H1 (cell line): Measurements from ENCODE around the gene GAR1. TPM values are rescaled to one million over a fixed set of nuclear protein-coding genes. Genes with fewer than 3 reads are reported as not detected.

ENCODE experiments used
- CTCF ChIA-PET: fragments of 300-600 bp; sonication (Branson Sonifier 250); formaldehyde crosslinking; loops from one replicate; lab custom pipeline; 2021; ENCODE audit not compliant: partially characterized antibody; lab: Charles Lee
- POLR2A ChIA-PET: fragments of 300-600 bp; sonication (Branson Sonifier 250); formaldehyde crosslinking; loops from one replicate; lab custom pipeline; 2021; ENCODE audit warnings: inconsistent platforms; ENCODE audit not compliant: partially characterized antibody; lab: Charles Lee
- DNase-seq, 2 experiments: peaks; one replicate each; pipeline versions ENCODE4 v3.0.0 to v3.0.0-alpha.2; 2010 to 2022; ENCODE audit warnings: low spot score in 2 of 2, low read depth in 1 of 2, mixed read lengths in 1 of 2
- FAIRE-seq: peaks from 2 replicates; lab custom pipeline; 2011; peaks lifted over from hg19 to GRCh38; lab: Jason Lieb, UNC
- H2AFZ ChIP-seq: 2 replicates; pipeline ENCODE4 v1.8.1; 2012; ENCODE audit warnings: low read length, inconsistent platforms
- H2AK5ac ChIP-seq: 2 replicates; pipeline ENCODE4 v1.6.1; 2013; ENCODE audit warnings: low read depth, low read length
- H2BK120ac ChIP-seq: replicated peaks from 2 replicates; pipeline ENCODE3; 2013; ENCODE audit warnings: low read depth, low read length, inconsistent platforms
- H2BK12ac ChIP-seq: 2 replicates; pipeline ENCODE4 v1.6.1; 2013; ENCODE audit warnings: low read depth, low read length
- H2BK15ac ChIP-seq: 2 replicates; pipeline ENCODE4 v1.6.1; 2013; ENCODE audit warnings: low read length
- H2BK20ac ChIP-seq: 2 replicates; pipeline ENCODE4 v1.6.1; 2013; ENCODE audit warnings: low read length
- H2BK5ac ChIP-seq: 2 replicates; pipeline ENCODE4 v1.6.1; 2013; ENCODE audit warnings: low read depth, low read length
- H3K14ac ChIP-seq: 2 replicates; pipeline ENCODE4 v1.6.1; 2013; ENCODE audit warnings: inconsistent platforms; ENCODE audit not compliant: insufficient read length
- H3K18ac ChIP-seq: 2 replicates; pipeline ENCODE4 v1.6.1; 2013; ENCODE audit warnings: low read length; ENCODE audit errors: extremely low read depth
- H3K23ac ChIP-seq: 2 replicates; pipeline ENCODE4 v1.6.1; 2013; ENCODE audit warnings: inconsistent platforms; ENCODE audit not compliant: insufficient read length
- H3K23me2 ChIP-seq: 2 replicates; pipeline ENCODE4 v1.6.1; 2013; ENCODE audit warnings: low read depth, low read length
- H3K27ac ChIP-seq: 2 replicates; pipeline ENCODE4 v1.6.1; 2011; ENCODE audit warnings: low read depth, low read length, inconsistent platforms
- H3K27me3 ChIP-seq, 4 experiments: replicated peaks in 1 of 4; 1 replicate in 1 of 4; 2 replicates in 3 of 4; pipeline versions ENCODE4 v1.6.1 to v1.8.1; 2011 to 2013; ENCODE audit warnings: low read length in 3 of 4, mild to moderate bottlenecking in 3 of 4, inconsistent platforms in 2 of 4, mixed read lengths in 2 of 4, moderate library complexity in 1 of 4; ENCODE audit not compliant: control insufficient read depth in 3 of 4, insufficient read depth in 3 of 4; ENCODE audit errors: extremely low read depth in 1 of 4
- H3K36me3 ChIP-seq, 4 experiments: 2 replicates each; pipeline versions ENCODE4 v1.6.1 to v1.8.1; 2011 to 2013; ENCODE audit warnings: mild to moderate bottlenecking in 4 of 4, low read length in 3 of 4, moderate library complexity in 2 of 4, control low read depth in 1 of 4, inconsistent platforms in 1 of 4; ENCODE audit not compliant: insufficient read depth in 4 of 4, control insufficient read depth in 2 of 4
- H3K4ac ChIP-seq: replicated peaks from 2 replicates; pipeline ENCODE3; 2013; ENCODE audit warnings: low read length, low read depth, mixed read lengths, inconsistent platforms; ENCODE audit not compliant: insufficient read length
- H3K4me1 ChIP-seq, 4 experiments: replicated peaks in 1 of 4; 1 replicate in 1 of 4; 2 replicates in 3 of 4; pipeline versions ENCODE4 v1.6.1 to v1.8.1; 2011 to 2013; ENCODE audit warnings: low read length in 3 of 4, inconsistent platforms in 2 of 4, mixed read lengths in 1 of 4; ENCODE audit not compliant: insufficient read depth in 4 of 4, control insufficient read depth in 3 of 4
- H3K4me2 ChIP-seq, 2 experiments: 2 replicates each; pipeline versions ENCODE4 v1.6.1 to v1.8.1; 2011 to 2013; ENCODE audit warnings: low read depth in 2 of 2, low read length in 2 of 2, control low read depth in 1 of 2, inconsistent platforms in 1 of 2, mild to moderate bottlenecking in 1 of 2; ENCODE audit not compliant: insufficient read depth in 1 of 2
- H3K4me3 ChIP-seq, 4 experiments: fragments of 200-600, 300-600 bp in 1 of 4; sonication (generic), shearing (Covaris generic), sonication (Bioruptor Twin) in 1 of 4; 2 replicates each; pipeline versions ENCODE4 v1.5.1 to v1.8.1; 2011 to 2016; ENCODE audit warnings: low read length in 4 of 4, low read depth in 3 of 4, control low read depth in 2 of 4, inconsistent platforms in 2 of 4, mild to moderate bottlenecking in 2 of 4, mixed read lengths in 1 of 4, moderate library complexity in 1 of 4; ENCODE audit not compliant: insufficient read depth in 2 of 4; ENCODE audit errors: extremely low read depth in 1 of 4
- H3K56ac ChIP-seq: replicated peaks from 2 replicates; pipeline ENCODE3; 2013; ENCODE audit warnings: low read depth, mild to moderate bottlenecking, mixed read lengths, low read length, inconsistent platforms; ENCODE audit not compliant: insufficient read length
- H3K79me1 ChIP-seq: 2 replicates; pipeline ENCODE4 v1.6.1; 2013; ENCODE audit warnings: low read depth, low read length, control low read depth
- H3K79me2 ChIP-seq, 2 experiments: 2 replicates each; pipeline versions ENCODE4 v1.6.1 to v1.8.1; 2012 to 2013; ENCODE audit warnings: low read length in 2 of 2, mild to moderate bottlenecking in 2 of 2, inconsistent platforms in 1 of 2; ENCODE audit not compliant: insufficient read depth in 2 of 2, control insufficient read depth in 1 of 2
- H3K9ac ChIP-seq, 4 experiments: replicated peaks in 1 of 4; 1 replicate in 1 of 4; 2 replicates in 3 of 4; pipeline versions ENCODE4 v1.6.1 to v1.8.1; 2011 to 2013; ENCODE audit warnings: low read depth in 3 of 4, low read length in 3 of 4, control low read depth in 2 of 4, mild to moderate bottlenecking in 2 of 4, moderate library complexity in 2 of 4, inconsistent platforms in 1 of 4; ENCODE audit errors: extremely low read depth in 1 of 4
- H3K9me3 ChIP-seq, 2 experiments: 2 replicates each; pipeline versions ENCODE4 v1.6.1 to v1.8.1; 2012 to 2013; ENCODE audit warnings: mild to moderate bottlenecking in 2 of 2, moderate library complexity in 2 of 2, control low read depth in 1 of 2, inconsistent platforms in 1 of 2, low read depth in 1 of 2, low read length in 1 of 2, mixed read lengths in 1 of 2; ENCODE audit not compliant: insufficient read depth in 2 of 2
- H4K20me1 ChIP-seq, 2 experiments: replicated peaks in 1 of 2; 2 replicates each; pipeline versions ENCODE3 to v1.8.1; 2011 to 2013; ENCODE audit warnings: inconsistent platforms in 2 of 2, low read length in 2 of 2, mild to moderate bottlenecking in 1 of 2; ENCODE audit not compliant: insufficient read depth in 2 of 2, control insufficient read depth in 1 of 2
- H4K5ac ChIP-seq: 2 replicates; pipeline ENCODE4 v1.6.1; 2013; ENCODE audit warnings: low read length, low read depth, mixed read lengths, inconsistent platforms; ENCODE audit not compliant: insufficient read length
- H4K8ac ChIP-seq: 2 replicates; pipeline ENCODE4 v1.8.0; 2013; ENCODE audit warnings: mild to moderate bottlenecking, moderate library complexity, low read length, inconsistent platforms; ENCODE audit not compliant: insufficient read depth; ENCODE audit errors: extremely low read depth
- H4K91ac ChIP-seq: replicated peaks from 2 replicates; pipeline ENCODE3; 2013; ENCODE audit warnings: low read length, mixed read lengths, inconsistent platforms; ENCODE audit not compliant: insufficient read length
- CTCF ChIP-seq, 3 experiments: IDR thresholded peaks; 1 replicate in 2 of 3; 2 replicates in 1 of 3; pipeline versions ENCODE4 v1.5.1 to v1.6.1; 2011; ENCODE audit warnings: low read length in 3 of 3, mild to moderate bottlenecking in 3 of 3, inconsistent platforms in 2 of 3, low read depth in 1 of 3, moderate library complexity in 1 of 3; ENCODE audit not compliant: insufficient read depth in 1 of 3; ENCODE audit errors: control extremely low read depth in 1 of 3
- GABPA ChIP-seq: IDR thresholded peaks from 2 replicates; pipeline ENCODE4 v1.6.1; 2011; ENCODE audit warnings: mild to moderate bottlenecking, low read length, moderate library complexity, borderline replicate concordance; ENCODE audit not compliant: insufficient read depth
- JUN ChIP-seq: IDR thresholded peaks from 2 replicates; pipeline ENCODE4 v1.6.1; 2011; ENCODE audit warnings: low read depth, mild to moderate bottlenecking, improper control_type of control experiment, low read length
- RAD21 ChIP-seq, 2 experiments: IDR thresholded peaks in 1 of 2; conservative IDR thresholded peaks in 1 of 2; 2 replicates each; pipeline ENCODE4 v1.6.1; 2011; ENCODE audit warnings: low read depth in 2 of 2, low read length in 2 of 2, improper control_type of control experiment in 1 of 2, inconsistent platforms in 1 of 2, mild to moderate bottlenecking in 1 of 2, moderate library complexity in 1 of 2
- TAF7 ChIP-seq: optimal IDR thresholded peaks from 2 replicates; pipeline ENCODE3; 2011; ENCODE audit warnings: low read depth, mild to moderate bottlenecking, inconsistent platforms, low read length, moderate library complexity, borderline replicate concordance
- polyA plus RNA-seq, 7 experiments: library from polyadenylated mRNA; depleted of rRNA in 3 of 7; stranded (reverse) in 5 of 7; unstranded in 2 of 7; fragments of >200 nt in 5 of 7; fragments of 200-250 nt in 2 of 7; gene quantifications; 1 replicate in 5 of 7; 2 replicates in 1 of 7; 4 replicates in 1 of 7; pipeline versions ENCODE4 v1.2.1 to v1.2.3, GENCODE V29; 2011 to 2013; ENCODE audit warnings: missing spikeins in 2 of 7, mixed read lengths in 2 of 7
- total RNA-seq: library from RNA; stranded (reverse); fragmentation: NEBNext Ultra II Directional; extraction: Animal tissue kit (Norgen Biotek cat#: 25700); gene quantifications from 2 replicates; pipeline ENCODE4 v1.2.1, GENCODE V29; 2021
- TF ChIP-seq, protein P1 (sequence below): IDR thresholded peaks from 2 replicates; pipeline ENCODE4 v1.6.1; 2012; ENCODE audit warnings: low read length, inconsistent platforms

GAR1 gene
- total and polyA plus RNA-seq, 2 of the 8 experiments (the other 6 are each of a cell fraction or from before 2014, with no cell fraction given), result 14.5 to 37.5 TPM

- H4K5ac ChIP-seq, result no peak overlapping the region
- no peaks in the 10 kb centered on the region for H3K36me3 ChIP-seq
- no peak overlapping the region for H3K23ac ChIP-seq
- no peak overlapping the region for H2BK12ac ChIP-seq
- no peaks in the 10 kb centered on the region for H3K79me2 ChIP-seq
- no peak overlapping the region for H4K8ac ChIP-seq
- H3K56ac ChIP-seq, result no peak overlapping the region
- H4K20me1 ChIP-seq, result no peaks in the 10 kb centered on the region
- DNase-seq, result no peak
- no peaks in the 10 kb centered on the region for H3K79me1 ChIP-seq
- ChIA-PET POLR2A (no interaction called here), CTCF (no interaction called here)
- no peak overlapping the region for H2BK15ac ChIP-seq
- no peak overlapping the region for H2BK120ac ChIP-seq
- H3K4ac ChIP-seq, result no peak overlapping the region
- no peak overlapping the region for H3K27ac ChIP-seq
- no peaks in the 10 kb centered on the region for H3K27me3 ChIP-seq
- no peak overlapping the region for H3K4me2 ChIP-seq
- no peak overlapping the region for H3K18ac ChIP-seq
- no peak overlapping the region for H3K4me3 ChIP-seq
- H2AFZ ChIP-seq, result no peak overlapping the region
- H2BK20ac ChIP-seq, result no peak overlapping the region
- H3K9ac ChIP-seq, result no peak overlapping the region
- FAIRE-seq, result no peak
- peaks cover 0 to 3% of the 10 kb centered on the region in 2 experiments; a peak in 2 of 4 replicates for H3K9me3 ChIP-seq
- no peak overlapping the region for H2AK5ac ChIP-seq
- no peak overlapping the region for H2BK5ac ChIP-seq
- H4K91ac ChIP-seq, result no peak overlapping the region
- no peaks in the 10 kb centered on the region for H3K4me1 ChIP-seq
- H3K14ac ChIP-seq, result no peak overlapping the region
- no peaks in the 10 kb centered on the region for H3K23me2 ChIP-seq
- TF ChIP-seq RAD21 (IDR thresholded peaks at IDR 0.05 in 1 of 2, conservative IDR thresholded peaks at IDR 0.05 in 1 of 2; ENCODE audit: low read depth in 2 of 2, low read length in 2 of 2) (0 out of 4 replicates have a peak, but pooled peaks of 1 of the 2 experiments have one; percentile 7), TAF7 (no peak), JUN (no peak), CTCF (IDR thresholded peaks at IDR 0.05; ENCODE audit: control extremely low read depth in 1 of 3, insufficient read depth in 1 of 3, low read depth in 1 of 3, low read length in 3 of 3) (peak in 1 of 3 experiments; percentile 15; a peak in 1 of 4 replicates), GABPA (no peak)
- TF ChIP-seq, protein P1, sequence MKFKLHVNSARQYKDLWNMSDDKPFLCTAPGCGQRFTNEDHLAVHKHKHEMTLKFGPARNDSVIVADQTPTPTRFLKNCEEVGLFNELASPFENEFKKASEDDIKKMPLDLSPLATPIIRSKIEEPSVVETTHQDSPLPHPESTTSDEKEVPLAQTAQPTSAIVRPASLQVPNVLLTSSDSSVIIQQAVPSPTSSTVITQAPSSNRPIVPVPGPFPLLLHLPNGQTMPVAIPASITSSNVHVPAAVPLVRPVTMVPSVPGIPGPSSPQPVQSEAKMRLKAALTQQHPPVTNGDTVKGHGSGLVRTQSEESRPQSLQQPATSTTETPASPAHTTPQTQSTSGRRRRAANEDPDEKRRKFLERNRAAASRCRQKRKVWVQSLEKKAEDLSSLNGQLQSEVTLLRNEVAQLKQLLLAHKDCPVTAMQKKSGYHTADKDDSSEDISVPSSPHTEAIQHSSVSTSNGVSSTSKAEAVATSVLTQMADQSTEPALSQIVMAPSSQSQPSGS, result no peak
These were observed 16.7 kb upstream of the GAR1 start for GRCh38 chr4:109798866-109799265.
